CD4-positive, alpha-beta T cell (primary cell): ENCODE results near the gene SCAMP5. TPM values are rescaled to one million over a fixed set of nuclear protein-coding genes. Genes with fewer than 3 reads are reported as not detected.

Source experiments
- ATAC-seq: fragments of 200-7000 bp; cut with Tn5 transposase; one replicate; pipeline ENCODE4 v1.10.0; 2022; ENCODE audit warnings: mild to moderate bottlenecking; ENCODE audit not compliant: poor library complexity
- CTCF ChIA-PET: fragments of 350-600 bp; sonication (Branson Sonifier 250); formaldehyde crosslinking; loops from one replicate; lab custom pipeline; 2021; ENCODE audit warnings: antibody characterized with exemption, inconsistent platforms; lab: Charles Lee
- POLR2A ChIA-PET: fragments of 350-600 bp; sonication (Branson Sonifier 250); formaldehyde crosslinking; loops from one replicate; lab custom pipeline; 2021; ENCODE audit warnings: antibody characterized with exemption, inconsistent platforms; lab: Charles Lee
- DNase-seq, 14 experiments: peaks; one replicate each; pipeline ENCODE4 v3.0.0-alpha.2; 2013 to 2020; ENCODE audit warnings: mixed read lengths in 2 of 14
- H3K27ac ChIP-seq, 2 donors: one replicate each; pipeline versions ENCODE4 v1.5.1 to v1.7.0; 2013; ENCODE audit warnings: low read length in 2 of 2, low read depth in 1 of 2, mild to moderate bottlenecking in 1 of 2
- H3K27me3 ChIP-seq, 2 experiments: 1 replicate in 1 of 2; 2 replicates in 1 of 2; pipeline versions ENCODE4 v1.6.1 to v1.7.0; 2013; ENCODE audit warnings: low read length in 2 of 2, control low read depth in 1 of 2, mild to moderate bottlenecking in 1 of 2, moderate library complexity in 1 of 2; ENCODE audit not compliant: insufficient read depth in 2 of 2, control insufficient read depth in 1 of 2
- H3K36me3 ChIP-seq: one replicate; pipeline ENCODE4 v1.6.1; 2013; ENCODE audit warnings: low read length, control low read depth; ENCODE audit not compliant: insufficient read depth
- H3K4me1 ChIP-seq: one replicate; pipeline ENCODE4 v1.6.1; 2013; ENCODE audit warnings: low read length, control low read depth; ENCODE audit not compliant: insufficient read depth
- H3K4me3 ChIP-seq: one replicate; pipeline ENCODE4 v1.5.1; 2013; ENCODE audit warnings: mild to moderate bottlenecking, low read length, moderate library complexity
- H3K9me3 ChIP-seq, 2 experiments: 1 replicate in 1 of 2; 2 replicates in 1 of 2; pipeline versions ENCODE4 v1.6.1 to v1.7.0; 2013; ENCODE audit warnings: low read length in 2 of 2, mild to moderate bottlenecking in 2 of 2, control low read depth in 1 of 2, moderate library complexity in 1 of 2; ENCODE audit not compliant: control insufficient read depth in 1 of 2, insufficient read depth in 1 of 2
- H3K27ac Mint-ChIP-seq: one replicate; pipeline ENCODE4 v1.8.0; 2020; ENCODE audit warnings: mixed read lengths
- H3K27me3 Mint-ChIP-seq: one replicate; pipeline ENCODE4 v1.8.0; 2021; ENCODE audit warnings: mixed read lengths
- H3K36me3 Mint-ChIP-seq: one replicate; pipeline ENCODE4 v1.8.0; 2021; ENCODE audit warnings: low read depth, mixed read lengths
- H3K4me1 Mint-ChIP-seq: one replicate; pipeline ENCODE4 v1.8.0; 2021; ENCODE audit warnings: low read depth, mixed read lengths
- H3K4me3 Mint-ChIP-seq: one replicate; pipeline ENCODE4 v1.8.0; 2020; ENCODE audit warnings: mild to moderate bottlenecking, mixed read lengths
- H3K9me3 Mint-ChIP-seq: one replicate; pipeline ENCODE4 v1.8.0; 2020; ENCODE audit warnings: mixed read lengths
- CTCF ChIP-seq: fragments of 200-600 bp; IDR thresholded peaks from one replicate; pipeline ENCODE4 v1.8.0; 2022; ENCODE audit warnings: antibody characterized with exemption, mild to moderate bottlenecking
- intact Hi-C, 2 experiments: fragments of 100-400 bp; cut with DNase I in 1 of 2; cut with micrococcal nuclease in 1 of 2; formaldehyde crosslinking; loops; one replicate each; pipeline versions ENCODE4 v1.15.1 to v1.9.0; 2023 to 2025; cut with DNase I, micrococcal nuclease
- total RNA-seq, 174 experiments: library from RNA in 2 of 174; stranded (reverse) in 2 of 174; gene quantifications; one replicate each; pipeline ENCODE4 v1.2.3 and lab custom pipeline; 2021 to 2026

Gene SCAMP5
- total RNA-seq, 2 experiments from 2014 or later: 5.7 to 6.4 TPM

- no peak for ATAC-seq
- Mint-ChIP-seq H3K9me3 (no peaks in the 10 kb centered on the region), H3K4me1 (peaks cover 12% of the 10 kb centered on the region), H3K27me3 (peaks cover 25% of the 10 kb centered on the region), H3K27ac (no peak overlapping the region), H3K4me3 (no peak overlapping the region), H3K36me3 (no peaks in the 10 kb centered on the region)
- Histone ChIP-seq H3K27me3 (peaks cover 17 to 22% of the 10 kb centered on the region in 2 experiments), H3K27ac (no peak overlapping the region), H3K4me3 (no peak overlapping the region), H3K36me3 (no peaks in the 10 kb centered on the region), H3K9me3 (peaks cover 0 to 6% of the 10 kb centered on the region in 2 experiments), H3K4me1 (peaks cover 12% of the 10 kb centered on the region)
- intact Hi-C loops: no loop called here
- no peak for DNase-seq
- ChIA-PET CTCF (interaction anchor here (1.2 kb wide), 1 partner anchor 25 kb away, joined by 3 read pairs; no protein-coding TSS in a partner anchor), POLR2A (no interaction called here)
- no peak for TF ChIP-seq CTCF
These were observed 32.1 kb upstream of the SCAMP5 start for GRCh38 chr15:74963213-74963612.

- Histone ChIP-seq H3K4me1 (no peaks in the 10 kb centered on the region), H3K27ac (no peak overlapping the region), H3K27me3 (peaks cover 2 to 7% of the 10 kb centered on the region in 2 experiments), H3K4me3 (no peak overlapping the region), H3K9me3 (no peaks in the 10 kb centered on the region), H3K36me3 (no peaks in the 10 kb centered on the region)
- DNase-seq (no peak), ATAC-seq (no peak)
- Mint-ChIP-seq H3K27ac (no peak overlapping the region), H3K27me3 (peaks cover 9% of the 10 kb centered on the region), H3K4me1 (no peaks in the 10 kb centered on the region), H3K36me3 (no peaks in the 10 kb centered on the region), H3K9me3 (no peaks in the 10 kb centered on the region), H3K4me3 (no peak overlapping the region)
- TF ChIP-seq CTCF: no peak
- POLR2A ChIA-PET: no interaction called here
- intact Hi-C loops: no loop called here
- CTCF ChIA-PET: no interaction called here
These were observed 30.6 kb upstream of the SCAMP5 start for GRCh38 chr15:74964794-74965193.

- TF ChIP-seq CTCF: no peak
- H3K4me1 Mint-ChIP-seq: no peaks in the 10 kb centered on the region
- no peaks in the 10 kb centered on the region for H3K36me3 ChIP-seq
- POLR2A ChIA-PET: no interaction called here
- intact Hi-C loops: no loop called here
- H3K27me3 ChIP-seq: no peaks in the 10 kb centered on the region
- no peak for ATAC-seq
- CTCF ChIA-PET: no interaction called here
- H3K27ac ChIP-seq: no peak overlapping the region
- no peak for DNase-seq
- H3K4me3 ChIP-seq: no peak overlapping the region
- H3K4me3 Mint-ChIP-seq: no peak overlapping the region
- no peaks in the 10 kb centered on the region for H3K4me1 ChIP-seq
- no peaks in the 10 kb centered on the region for H3K36me3 Mint-ChIP-seq
- no peak overlapping the region for H3K27ac Mint-ChIP-seq
- H3K9me3 ChIP-seq: no peaks in the 10 kb centered on the region
- H3K9me3 Mint-ChIP-seq: no peaks in the 10 kb centered on the region
- H3K27me3 Mint-ChIP-seq: peaks cover 1% of the 10 kb centered on the region
These were observed 27.7 kb upstream of the SCAMP5 start for GRCh38 chr15:74967670-74968069.
